ENCODE measurements around the gene GFRA3.
"Not testable (repeated sequence)": the region's sequence is repeated elsewhere in the genome, so short reads cannot be mapped to it uniquely, and the experiment has no call there.

GFRA3 gene

GRCh38 chr5:138274189-138274853 is at the start of gene GFRA3:
GFRA3 (minus strand) TSS chr5:138274621; CDS start chr5:138274424, 197 bp downstream.
- no peak for DNase-seq (ENCODE audit: low read depth, low spot score)

- not testable (repeated sequence) for DNase-seq (ENCODE audit: low read depth, low spot score)
Measured at GRCh38 chr5:138318211-138318610, 43.8 kb upstream of the GFRA3 start.

GRCh38 chr5:138316355-138316754 is 41.9 kb upstream of the GFRA3 start:
- DNase-seq (ENCODE audit: low read depth, low spot score), result no peak

GRCh38 chr5:138315751-138316278 is 41.4 kb upstream of the GFRA3 start:
- no peak for DNase-seq (ENCODE audit: low read depth, low spot score)

GRCh38 chr5:138305797-138306196 is 31.4 kb upstream of the GFRA3 start:
- DNase-seq (ENCODE audit: low read depth, low spot score), result no peak

GRCh38 chr5:138303372-138303771 is 29.0 kb upstream of the GFRA3 start:
- DNase-seq (ENCODE audit: low read depth, low spot score), result no peak

- no peak for DNase-seq (ENCODE audit: low read depth, low spot score)
Measured at GRCh38 chr5:138289296-138289695, 14.9 kb upstream of the GFRA3 start.

- DNase-seq (ENCODE audit: low read depth, low spot score), result no peak
Measured at GRCh38 chr5:138287246-138287645, 12.8 kb upstream of the GFRA3 start.

- peak; percentile 20 for DNase-seq (ENCODE audit: low read depth, low spot score)
Measured at GRCh38 chr5:138282920-138283742, 8.7 kb upstream of the GFRA3 start.

GRCh38 chr5:138280915-138281314 is 6.5 kb upstream of the GFRA3 start:
- no peak for DNase-seq (ENCODE audit: low read depth, low spot score)

- DNase-seq (ENCODE audit: low read depth, low spot score), result no peak
Measured at GRCh38 chr5:138276402-138277054, 2.1 kb upstream of the GFRA3 start.

GRCh38 chr5:138275895-138276294 is 1.5 kb upstream of the GFRA3 start:
- no peak for DNase-seq (ENCODE audit: low read depth, low spot score)

GRCh38 chr5:138275379-138275782 is 960 bp upstream of the GFRA3 start:
- no peak for DNase-seq (ENCODE audit: low read depth, low spot score)

GRCh38 chr5:138273834-138274188 is 610 bp downstream of the GFRA3 start:
- no peak for DNase-seq (ENCODE audit: low read depth, low spot score)

GRCh38 chr5:138272681-138273080 is 1.7 kb downstream of the GFRA3 start:
- DNase-seq (ENCODE audit: low read depth, low spot score), result no peak

- no peak for DNase-seq (ENCODE audit: low read depth, low spot score)
Measured at GRCh38 chr5:138271281-138271680, 3.1 kb downstream of the GFRA3 start.

GRCh38 chr5:138264183-138264582 is 10.2 kb downstream of the GFRA3 start:
- no peak for DNase-seq (ENCODE audit: low read depth, low spot score)

- DNase-seq (ENCODE audit: low read depth, low spot score), result no peak
Measured at GRCh38 chr5:138263581-138263980, 10.8 kb downstream of the GFRA3 start.

GRCh38 chr5:138258704-138259292 is 15.6 kb downstream of the GFRA3 start:
- no peak for DNase-seq (ENCODE audit: low read depth, low spot score)

GRCh38 chr5:138257583-138257982 is 16.8 kb downstream of the GFRA3 start:
- DNase-seq (ENCODE audit: low read depth, low spot score), result no peak

GRCh38 chr5:138252944-138253343 is 21.5 kb downstream of the GFRA3 start:
- no peak for DNase-seq (ENCODE audit: low read depth, low spot score)

- DNase-seq (ENCODE audit: low read depth, low spot score), result not testable (repeated sequence)
Measured at GRCh38 chr5:138247800-138248199, 26.6 kb downstream of the GFRA3 start.

All from iPS DF 19.7 (cell line).